ENCODE results near the gene ATF3.

The ATF3 gene

GRCh38 chr1:212621949-212622305 lies 13.4 kb downstream of the ATF3 start:
- Histone ChIP-seq H3K9ac (ENCODE audit: low read length) (no peak overlapping the region), H3K4me3 (ENCODE audit: low read depth, low read length) (no peak overlapping the region), H3K27me3 (ENCODE audit: control insufficient read depth, insufficient read depth, low read length) (no peaks in the 10 kb centered on the region), H3K36me3 (ENCODE audit: control insufficient read depth, insufficient read depth, low read length) (peaks cover 46% of the 10 kb centered on the region), H3K9me3 (ENCODE audit: control insufficient read depth, insufficient read depth, low read depth, low read length) (no peaks in the 10 kb centered on the region), H3K27ac (ENCODE audit: low read depth, low read length) (no peak overlapping the region), H3K4me1 (ENCODE audit: control insufficient read depth, insufficient read depth, low read length) (no peaks in the 10 kb centered on the region)

- no peaks in the 10 kb centered on the region for H3K4me1 ChIP-seq (ENCODE audit: control insufficient read depth, insufficient read depth, low read length)
- no peaks in the 10 kb centered on the region for H3K9me3 ChIP-seq (ENCODE audit: control insufficient read depth, insufficient read depth, low read depth, low read length)
- no peak overlapping the region for H3K4me3 ChIP-seq (ENCODE audit: low read depth, low read length)
- no peaks in the 10 kb centered on the region for H3K27me3 ChIP-seq (ENCODE audit: control insufficient read depth, insufficient read depth, low read length)
- H3K9ac ChIP-seq (ENCODE audit: low read length), result no peak overlapping the region
- H3K36me3 ChIP-seq (ENCODE audit: control insufficient read depth, insufficient read depth, low read length), result peaks cover 41% of the 10 kb centered on the region
- no peak overlapping the region for H3K27ac ChIP-seq (ENCODE audit: low read depth, low read length)
Measured at GRCh38 chr1:212622467-212622866, 13.9 kb downstream of the ATF3 start.

GRCh38 chr1:212622906-212623305 lies 14.3 kb downstream of the ATF3 start:
- Histone ChIP-seq H3K4me1 (ENCODE audit: control insufficient read depth, insufficient read depth, low read length) (no peaks in the 10 kb centered on the region), H3K9me3 (ENCODE audit: control insufficient read depth, insufficient read depth, low read depth, low read length) (no peaks in the 10 kb centered on the region), H3K9ac (ENCODE audit: low read length) (no peak overlapping the region), H3K4me3 (ENCODE audit: low read depth, low read length) (no peak overlapping the region), H3K36me3 (ENCODE audit: control insufficient read depth, insufficient read depth, low read length) (peaks cover 37% of the 10 kb centered on the region), H3K27ac (ENCODE audit: low read depth, low read length) (no peak overlapping the region), H3K27me3 (ENCODE audit: control insufficient read depth, insufficient read depth, low read length) (no peaks in the 10 kb centered on the region)

DNA sequence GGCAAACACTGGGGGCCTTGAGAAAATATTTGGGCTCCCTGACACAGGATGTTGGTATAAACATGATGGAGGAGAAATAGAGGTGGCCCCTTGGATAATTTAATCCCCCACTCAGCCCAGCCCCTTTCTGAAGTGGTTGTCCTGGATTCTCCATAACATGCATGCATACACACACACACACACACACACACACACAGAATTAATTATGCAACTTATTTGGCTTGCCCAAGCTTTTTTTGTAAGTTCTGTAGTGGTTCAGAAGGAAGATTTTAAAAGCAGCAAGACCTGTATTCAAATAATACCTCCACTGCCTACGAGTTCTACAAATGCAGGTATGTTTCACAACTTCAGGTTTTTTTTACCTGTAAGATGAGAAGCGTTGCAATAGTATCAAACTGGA lies 15.0 kb downstream of the ATF3 start:
- no peaks in the 10 kb centered on the region for H3K27me3 ChIP-seq (ENCODE audit: control insufficient read depth, insufficient read depth, low read length)

DNA sequence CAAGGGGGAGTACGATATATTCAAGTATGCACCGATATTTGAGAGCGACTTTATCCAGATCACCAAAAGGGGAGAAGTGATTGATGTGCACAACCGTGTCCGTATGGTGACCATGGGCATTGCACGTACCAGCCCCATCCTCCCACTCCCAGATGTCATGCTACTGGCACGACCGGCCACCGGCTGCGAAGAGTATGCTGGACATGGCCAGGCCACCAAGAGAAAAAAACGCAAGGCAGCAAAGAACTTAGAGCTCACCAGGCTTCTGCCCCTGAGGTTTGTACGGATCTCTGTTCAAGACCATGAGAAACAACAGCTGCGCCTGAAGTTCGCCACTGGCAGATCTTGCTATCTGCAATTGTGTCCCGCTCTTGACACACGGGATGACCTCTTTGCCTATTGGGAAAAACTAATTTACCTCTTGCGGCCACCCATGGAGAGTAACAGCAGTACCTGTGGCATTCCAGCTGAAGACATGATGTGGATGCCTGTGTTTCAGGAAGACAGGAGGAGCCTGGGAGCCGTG lies 16.5 kb downstream of the ATF3 start:
- no peaks in the 10 kb centered on the region for H3K9me3 ChIP-seq (ENCODE audit: control insufficient read depth, insufficient read depth, low read depth, low read length)
- 0 out of 2 replicates have a peak, but pooled peaks cover 5% of the 10 kb centered on the region for H3K27me3 ChIP-seq (ENCODE audit: control insufficient read depth, insufficient read depth, low read length)
- H3K36me3 ChIP-seq (ENCODE audit: control insufficient read depth, insufficient read depth, low read length), result peaks cover 15% of the 10 kb centered on the region
- no peak overlapping the region for H3K4me3 ChIP-seq (ENCODE audit: low read depth, low read length)
- peaks cover 4% of the 10 kb centered on the region for H3K4me1 ChIP-seq (ENCODE audit: control insufficient read depth, insufficient read depth, low read length)
- no peak overlapping the region for H3K27ac ChIP-seq (ENCODE audit: low read depth, low read length)
- H3K9ac ChIP-seq (ENCODE audit: low read length), result no peak overlapping the region

More for the DNA sequence above, 15.0 kb downstream of the ATF3 start:
- Histone ChIP-seq H3K36me3 (ENCODE audit: control insufficient read depth, insufficient read depth, low read length) (peaks cover 30% of the 10 kb centered on the region), H3K4me3 (ENCODE audit: low read depth, low read length) (no peak overlapping the region), H3K4me1 (ENCODE audit: control insufficient read depth, insufficient read depth, low read length) (no peaks in the 10 kb centered on the region), H3K9ac (ENCODE audit: low read length) (no peak overlapping the region), H3K9me3 (ENCODE audit: control insufficient read depth, insufficient read depth, low read depth, low read length) (no peaks in the 10 kb centered on the region), H3K27ac (ENCODE audit: low read depth, low read length) (no peak overlapping the region)

- H3K4me1 ChIP-seq (ENCODE audit: control insufficient read depth, insufficient read depth, low read length), result peaks cover 12% of the 10 kb centered on the region
- no peak overlapping the region for H3K4me3 ChIP-seq (ENCODE audit: low read depth, low read length)
- H3K36me3 ChIP-seq (ENCODE audit: control insufficient read depth, insufficient read depth, low read length), result peaks cover 6% of the 10 kb centered on the region; the same call in 1 of the 2 replicates
- no peak overlapping the region for H3K27ac ChIP-seq (ENCODE audit: low read depth, low read length)
- 0 out of 2 replicates have a peak, but pooled peaks cover 5% of the 10 kb centered on the region for H3K27me3 ChIP-seq (ENCODE audit: control insufficient read depth, insufficient read depth, low read length)
- no peak overlapping the region for H3K9ac ChIP-seq (ENCODE audit: low read length)
- H3K9me3 ChIP-seq (ENCODE audit: control insufficient read depth, insufficient read depth, low read depth, low read length), result no peaks in the 10 kb centered on the region
Measured at GRCh38 chr1:212625781-212626450, 17.4 kb downstream of the ATF3 start.

GRCh38 chr1:212628046-212628445 lies 19.5 kb downstream of the ATF3 start:
- Histone ChIP-seq H3K4me1 (ENCODE audit: control insufficient read depth, insufficient read depth, low read length) (peaks cover 16% of the 10 kb centered on the region), H3K36me3 (ENCODE audit: control insufficient read depth, insufficient read depth, low read length) (no peaks in the 10 kb centered on the region), H3K27me3 (ENCODE audit: control insufficient read depth, insufficient read depth, low read length) (0 out of 2 replicates have a peak, but pooled peaks cover 5% of the 10 kb centered on the region), H3K9ac (ENCODE audit: low read length) (no peak overlapping the region), H3K27ac (ENCODE audit: low read depth, low read length) (peak overlapping the region; percentile 20; the same call in 1 of the 2 replicates), H3K9me3 (ENCODE audit: control insufficient read depth, insufficient read depth, low read depth, low read length) (no peaks in the 10 kb centered on the region; the same call in 1 of the 2 replicates), H3K4me3 (ENCODE audit: low read depth, low read length) (no peak overlapping the region)

- Histone ChIP-seq H3K9ac (ENCODE audit: low read length) (no peak overlapping the region), H3K9me3 (ENCODE audit: control insufficient read depth, insufficient read depth, low read depth, low read length) (peaks cover 6% of the 10 kb centered on the region; the same call in 1 of the 2 replicates), H3K27ac (ENCODE audit: low read depth, low read length) (peak overlapping the region; percentile 20; the same call in 1 of the 2 replicates), H3K4me3 (ENCODE audit: low read depth, low read length) (no peak overlapping the region), H3K27me3 (ENCODE audit: control insufficient read depth, insufficient read depth, low read length) (0 out of 2 replicates have a peak, but pooled peaks cover 5% of the 10 kb centered on the region), H3K36me3 (ENCODE audit: control insufficient read depth, insufficient read depth, low read length) (no peaks in the 10 kb centered on the region), H3K4me1 (ENCODE audit: control insufficient read depth, insufficient read depth, low read length) (peaks cover 16% of the 10 kb centered on the region)
Measured at GRCh38 chr1:212628813-212629415, 20.4 kb downstream of the ATF3 start.

GRCh38 chr1:212629450-212630157 lies 21.0 kb downstream of the ATF3 start:
- Histone ChIP-seq H3K9ac (ENCODE audit: low read length) (no peak overlapping the region), H3K4me1 (ENCODE audit: control insufficient read depth, insufficient read depth, low read length) (peaks cover 16% of the 10 kb centered on the region), H3K4me3 (ENCODE audit: low read depth, low read length) (no peak overlapping the region), H3K27me3 (ENCODE audit: control insufficient read depth, insufficient read depth, low read length) (0 out of 2 replicates have a peak, but pooled peaks cover 5% of the 10 kb centered on the region), H3K9me3 (ENCODE audit: control insufficient read depth, insufficient read depth, low read depth, low read length) (peaks cover 11% of the 10 kb centered on the region), H3K27ac (ENCODE audit: low read depth, low read length) (no peak overlapping the region), H3K36me3 (ENCODE audit: control insufficient read depth, insufficient read depth, low read length) (no peaks in the 10 kb centered on the region)

DNA sequence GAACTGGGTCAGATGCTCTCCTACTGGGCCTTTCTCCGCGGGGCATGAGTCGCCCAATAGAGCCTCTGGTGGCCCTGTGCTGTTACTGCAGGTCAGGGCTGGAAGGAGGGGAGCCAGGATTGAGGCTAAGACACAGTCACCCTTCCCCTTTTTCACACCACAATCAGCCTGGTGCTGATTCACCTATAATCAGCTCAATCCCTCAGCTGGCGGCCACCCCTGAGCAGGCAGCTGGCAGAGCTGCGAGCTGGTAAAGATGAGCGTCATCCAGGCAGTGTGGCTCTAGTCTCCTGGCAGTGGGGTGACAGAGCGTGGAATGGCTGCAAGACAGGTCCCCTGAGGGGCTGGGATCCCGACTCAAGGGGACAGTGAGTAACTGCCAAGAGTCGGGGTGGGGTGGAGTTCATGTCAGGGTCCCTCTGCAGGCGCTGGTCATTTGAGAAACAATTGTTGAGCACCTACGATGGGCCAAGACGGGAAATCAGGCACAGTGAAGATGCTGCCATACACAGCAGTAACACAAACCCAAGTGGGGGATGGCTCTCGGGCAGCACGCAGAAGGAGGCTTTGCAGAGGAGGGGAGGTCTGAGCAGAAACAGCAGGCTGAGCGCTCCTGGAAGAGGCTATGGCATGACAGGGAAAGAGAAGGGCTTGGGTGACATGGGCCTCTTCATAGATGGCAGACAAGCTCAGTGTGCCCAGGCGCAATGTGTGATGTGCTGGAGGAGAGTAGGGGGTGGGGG lies 21.8 kb downstream of the ATF3 start:
- Histone ChIP-seq H3K9me3 (ENCODE audit: control insufficient read depth, insufficient read depth, low read depth, low read length) (peaks cover 16% of the 10 kb centered on the region), H3K4me3 (ENCODE audit: low read depth, low read length) (peak overlapping the region; percentile 4; the same call in 1 of the 2 replicates), H3K9ac (ENCODE audit: low read length) (no peak overlapping the region), H3K27me3 (ENCODE audit: control insufficient read depth, insufficient read depth, low read length) (0 out of 2 replicates have a peak, but pooled peaks cover 5% of the 10 kb centered on the region), H3K4me1 (ENCODE audit: control insufficient read depth, insufficient read depth, low read length) (peaks cover 19% of the 10 kb centered on the region), H3K36me3 (ENCODE audit: control insufficient read depth, insufficient read depth, low read length) (no peaks in the 10 kb centered on the region), H3K27ac (ENCODE audit: low read depth, low read length) (no peak overlapping the region)

Data from HUES6 (cell line).